Heart left ventricle (tissue), 13 donors: ENCODE results near the gene SEC14L6.

ENCODE experiments used
- POLR2A ChIP-seq, 2 donors: fragments of 450-650 bp; IDR thresholded peaks; one replicate each; pipeline ENCODE4 v1.6.1; 2017; ENCODE audit warnings: antibody characterized with exemption in 2 of 2, mild to moderate bottlenecking in 2 of 2, moderate library complexity in 2 of 2
- TF ChIP-seq, protein P1 (sequence below), 12 donors: fragments of 200-600 bp; sonication (generic) in 4 of 12; IDR thresholded peaks; one replicate each; pipeline versions ENCODE4 v1.5.0 to v1.8.0; 2018 to 2022; ENCODE audit warnings: antibody characterized with exemption in 12 of 12, mild to moderate bottlenecking in 5 of 12
- donor health status: ischemic (EF 13 %, LVEDD 7.1; RV severe dilation, severe dysfunction).
- donor health status: DM: no; HTN: yes; CAD: no.
- donor health status: DM: no; HTN: no; CAD: no.
- donor health status: ischemic (EF 25% LVEDD 6.9; RV normal size, moderate dysfunction).
- donor health status: ischemic (EF 25% LVEDD 5.7; RV mildly dilated, moderate dysfunction).
- donor health status: ischemic (EF 35%, LVEDD 5.7; RV mildly dilated, moderate dysfunction).
- donor health status: nonischemic (EF 11% LVEDD 7.7; RV severe dilation, severe dysfunction).
- donor health status: DM: yes; HTN: yes; CAD: no.
- donor health status: PGD.
- donor health status: ischemic (EF 29% LVEDD 5.4; RV normal size, mild dysfunction).
- donor health status: nonischemic (EF 23%, LVEDD 6.1; RV moderate dilation, normal function).

DNA sequence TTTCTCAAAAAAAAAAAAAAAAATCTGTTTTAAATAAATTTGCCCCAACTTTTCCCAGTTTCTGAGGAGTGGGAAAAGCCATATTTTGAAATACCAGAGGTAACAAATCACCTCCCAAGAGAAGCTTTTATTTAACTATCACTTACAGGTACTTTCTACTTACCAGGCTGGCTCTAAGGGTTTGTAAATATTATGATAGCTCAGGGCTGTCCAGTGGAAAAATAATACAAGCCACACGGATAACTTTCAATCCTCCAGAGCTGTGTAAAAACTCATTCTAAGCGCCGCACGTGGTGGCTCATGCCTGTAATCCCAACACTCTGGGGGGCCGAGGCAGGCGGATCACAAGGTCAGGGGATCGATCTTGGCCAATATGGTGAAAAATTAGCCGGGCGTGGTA, 35.4 kb downstream of the SEC14L6 start:
- TF ChIP-seq, protein P1, sequence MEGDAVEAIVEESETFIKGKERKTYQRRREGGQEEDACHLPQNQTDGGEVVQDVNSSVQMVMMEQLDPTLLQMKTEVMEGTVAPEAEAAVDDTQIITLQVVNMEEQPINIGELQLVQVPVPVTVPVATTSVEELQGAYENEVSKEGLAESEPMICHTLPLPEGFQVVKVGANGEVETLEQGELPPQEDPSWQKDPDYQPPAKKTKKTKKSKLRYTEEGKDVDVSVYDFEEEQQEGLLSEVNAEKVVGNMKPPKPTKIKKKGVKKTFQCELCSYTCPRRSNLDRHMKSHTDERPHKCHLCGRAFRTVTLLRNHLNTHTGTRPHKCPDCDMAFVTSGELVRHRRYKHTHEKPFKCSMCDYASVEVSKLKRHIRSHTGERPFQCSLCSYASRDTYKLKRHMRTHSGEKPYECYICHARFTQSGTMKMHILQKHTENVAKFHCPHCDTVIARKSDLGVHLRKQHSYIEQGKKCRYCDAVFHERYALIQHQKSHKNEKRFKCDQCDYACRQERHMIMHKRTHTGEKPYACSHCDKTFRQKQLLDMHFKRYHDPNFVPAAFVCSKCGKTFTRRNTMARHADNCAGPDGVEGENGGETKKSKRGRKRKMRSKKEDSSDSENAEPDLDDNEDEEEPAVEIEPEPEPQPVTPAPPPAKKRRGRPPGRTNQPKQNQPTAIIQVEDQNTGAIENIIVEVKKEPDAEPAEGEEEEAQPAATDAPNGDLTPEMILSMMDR (IDR thresholded peaks at IDR 0.05) = no peak
- no peak for TF ChIP-seq POLR2A (IDR thresholded peaks at IDR 0.05)
